Neural crest cell (in vitro differentiated cells): ENCODE measurements around the gene CSF3. TPM values are rescaled to one million over a fixed set of nuclear protein-coding genes. Genes with fewer than 3 reads are reported as not detected.

Experiments used
- DNase-seq: peaks from one replicate; pipeline ENCODE4 v3.0.0; 2021; ENCODE audit warnings: low read depth, mixed read lengths, low spot score
- H3K27ac Mint-ChIP-seq: one replicate; pipeline ENCODE4 v1.8.0; 2021; ENCODE audit warnings: mild to moderate bottlenecking, mixed read lengths; ENCODE audit not compliant: unreplicated experiment
- H3K27me3 Mint-ChIP-seq: 2 replicates; pipeline ENCODE4 v1.8.0; 2021; ENCODE audit warnings: low read depth, mild to moderate bottlenecking, mixed read lengths
- H3K36me3 Mint-ChIP-seq: 2 replicates; pipeline ENCODE4 v1.8.0; 2021; ENCODE audit warnings: low read depth, mild to moderate bottlenecking, mixed read lengths
- H3K4me1 Mint-ChIP-seq: 2 replicates; pipeline ENCODE4 v1.8.0; 2021; ENCODE audit warnings: mixed read lengths
- H3K4me3 Mint-ChIP-seq: one replicate; pipeline ENCODE4 v1.8.0; 2021; ENCODE audit warnings: mild to moderate bottlenecking, mixed read lengths
- H3K9me3 Mint-ChIP-seq: 2 replicates; pipeline ENCODE4 v1.8.0; 2021; ENCODE audit warnings: mixed read lengths
- total RNA-seq: library from RNA; stranded (reverse); gene quantifications from 2 replicates; pipeline ENCODE4 v1.2.1, GENCODE V29; 2021
- TF ChIP-seq, protein P1 (sequence below): fragments of 200-600 bp; sonication (generic); conservative IDR thresholded peaks from 2 replicates; pipeline ENCODE4 v1.5.0; 2021; ENCODE audit warnings: antibody characterized with exemption, mild to moderate bottlenecking

Gene CSF3
- total RNA-seq, 1 donor from 2014 or later = not detected

DNA sequence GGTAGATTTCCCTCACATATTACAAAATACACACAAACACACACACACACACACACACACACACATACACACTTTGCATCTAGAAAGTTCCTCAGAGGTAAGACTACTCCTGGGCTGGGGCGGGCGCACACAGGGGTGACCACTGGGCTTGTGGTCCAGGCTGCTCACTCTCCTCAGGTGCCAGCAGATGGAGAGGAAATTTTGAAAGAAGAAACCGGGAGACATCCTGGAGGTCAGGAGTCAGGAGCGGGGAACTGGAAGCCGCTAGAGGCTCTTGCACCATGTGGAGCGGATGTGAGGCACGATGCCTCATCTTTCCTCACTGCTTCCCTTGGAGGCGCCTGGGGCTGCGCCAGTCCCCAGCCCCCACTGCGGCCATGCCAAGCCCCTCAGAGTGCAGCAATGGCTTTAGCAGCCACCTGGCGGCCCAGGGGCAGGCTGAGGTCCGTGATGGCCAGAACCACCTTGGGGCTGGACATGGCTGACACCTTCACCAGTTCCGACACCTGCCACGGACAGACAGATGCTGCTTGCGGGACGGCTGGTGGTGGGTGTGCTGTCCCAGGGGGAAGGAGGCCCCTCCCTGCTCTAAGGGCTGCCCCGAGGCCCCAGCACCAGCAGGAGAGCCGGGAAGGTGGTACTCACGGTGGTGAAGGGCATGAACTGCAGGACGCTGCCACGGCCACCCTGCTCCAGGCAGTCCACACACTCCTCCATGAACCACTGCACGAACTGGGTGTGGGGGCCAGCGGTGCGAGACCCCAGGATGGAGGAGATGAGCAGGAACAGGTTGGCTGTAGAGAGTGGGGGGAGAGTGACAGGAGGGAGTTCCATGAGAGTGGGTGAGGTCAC is 4.1 kb downstream of the CSF3 start:
- TF ChIP-seq, protein P1, sequence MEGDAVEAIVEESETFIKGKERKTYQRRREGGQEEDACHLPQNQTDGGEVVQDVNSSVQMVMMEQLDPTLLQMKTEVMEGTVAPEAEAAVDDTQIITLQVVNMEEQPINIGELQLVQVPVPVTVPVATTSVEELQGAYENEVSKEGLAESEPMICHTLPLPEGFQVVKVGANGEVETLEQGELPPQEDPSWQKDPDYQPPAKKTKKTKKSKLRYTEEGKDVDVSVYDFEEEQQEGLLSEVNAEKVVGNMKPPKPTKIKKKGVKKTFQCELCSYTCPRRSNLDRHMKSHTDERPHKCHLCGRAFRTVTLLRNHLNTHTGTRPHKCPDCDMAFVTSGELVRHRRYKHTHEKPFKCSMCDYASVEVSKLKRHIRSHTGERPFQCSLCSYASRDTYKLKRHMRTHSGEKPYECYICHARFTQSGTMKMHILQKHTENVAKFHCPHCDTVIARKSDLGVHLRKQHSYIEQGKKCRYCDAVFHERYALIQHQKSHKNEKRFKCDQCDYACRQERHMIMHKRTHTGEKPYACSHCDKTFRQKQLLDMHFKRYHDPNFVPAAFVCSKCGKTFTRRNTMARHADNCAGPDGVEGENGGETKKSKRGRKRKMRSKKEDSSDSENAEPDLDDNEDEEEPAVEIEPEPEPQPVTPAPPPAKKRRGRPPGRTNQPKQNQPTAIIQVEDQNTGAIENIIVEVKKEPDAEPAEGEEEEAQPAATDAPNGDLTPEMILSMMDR = no peak
- Mint-ChIP-seq H3K36me3 (peaks cover 2% of the 10 kb centered on the region), H3K4me3 (no peak overlapping the region), H3K4me1 (peaks cover 6% of the 10 kb centered on the region), H3K9me3 (no peaks in the 10 kb centered on the region), H3K27me3 (no peaks in the 10 kb centered on the region), H3K27ac (no peak overlapping the region)
- DNase-seq = no peak

DNA sequence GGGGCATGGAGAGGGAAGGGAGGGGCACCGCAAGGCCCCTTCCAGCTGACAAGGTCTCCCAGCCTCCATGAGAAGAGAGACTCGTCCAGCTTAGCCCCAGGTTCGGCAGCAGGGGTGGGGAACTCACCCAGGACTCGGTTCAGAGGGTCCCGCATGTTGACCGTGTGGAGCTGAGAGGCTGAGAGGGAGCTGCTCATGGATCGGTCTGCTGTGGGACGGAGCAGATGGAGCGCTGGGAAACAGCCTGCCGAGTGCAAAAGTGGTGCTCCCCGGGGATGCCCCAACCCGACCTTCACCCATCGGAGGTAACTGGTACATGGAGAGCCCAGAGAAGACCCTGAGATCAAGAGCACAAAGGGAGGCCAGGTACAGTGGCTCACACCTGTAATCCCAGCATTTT is 4.9 kb downstream of the CSF3 start:
- TF ChIP-seq, protein P1 = no peak
- H3K4me3 Mint-ChIP-seq = no peak overlapping the region
- no peaks in the 10 kb centered on the region for H3K27me3 Mint-ChIP-seq
- no peak for DNase-seq
- no peaks in the 10 kb centered on the region for H3K9me3 Mint-ChIP-seq
- no peak overlapping the region for H3K27ac Mint-ChIP-seq
- H3K36me3 Mint-ChIP-seq = peaks cover 2% of the 10 kb centered on the region
- peaks cover 6% of the 10 kb centered on the region for H3K4me1 Mint-ChIP-seq

DNA sequence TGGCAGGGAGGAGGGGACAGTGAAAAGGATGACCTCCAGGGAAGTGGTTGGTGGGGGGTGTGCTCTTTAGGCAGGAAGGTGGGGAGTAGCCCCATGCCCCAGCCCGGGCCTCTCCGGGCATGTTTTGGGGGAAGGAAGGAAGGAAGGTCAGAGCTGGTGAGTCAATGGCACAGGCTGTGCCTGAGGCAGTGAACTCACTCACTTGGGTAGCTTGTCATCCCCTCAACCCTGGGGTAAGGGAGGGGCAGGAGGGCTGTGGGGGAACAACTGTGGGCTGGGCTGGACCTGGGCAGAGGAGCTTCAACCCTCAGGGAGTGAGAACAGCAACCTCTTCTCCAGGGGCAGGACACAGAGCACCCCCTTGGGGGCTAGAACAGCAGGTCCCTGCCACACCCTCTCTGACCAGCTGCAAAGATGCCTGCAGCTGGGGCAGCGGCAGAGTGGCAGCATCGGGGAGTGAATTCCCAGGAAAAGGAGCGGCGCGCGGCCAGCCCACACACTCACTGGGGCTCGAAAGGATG is 6.3 kb downstream of the CSF3 start:
- Mint-ChIP-seq H3K27ac (peak overlapping the region; percentile 78), H3K4me3 (no peak overlapping the region), H3K4me1 (peaks cover 6% of the 10 kb centered on the region), H3K36me3 (peaks cover 10% of the 10 kb centered on the region), H3K9me3 (no peaks in the 10 kb centered on the region), H3K27me3 (no peaks in the 10 kb centered on the region)
- TF ChIP-seq, protein P1 = no peak
- DNase-seq = no peak

DNA sequence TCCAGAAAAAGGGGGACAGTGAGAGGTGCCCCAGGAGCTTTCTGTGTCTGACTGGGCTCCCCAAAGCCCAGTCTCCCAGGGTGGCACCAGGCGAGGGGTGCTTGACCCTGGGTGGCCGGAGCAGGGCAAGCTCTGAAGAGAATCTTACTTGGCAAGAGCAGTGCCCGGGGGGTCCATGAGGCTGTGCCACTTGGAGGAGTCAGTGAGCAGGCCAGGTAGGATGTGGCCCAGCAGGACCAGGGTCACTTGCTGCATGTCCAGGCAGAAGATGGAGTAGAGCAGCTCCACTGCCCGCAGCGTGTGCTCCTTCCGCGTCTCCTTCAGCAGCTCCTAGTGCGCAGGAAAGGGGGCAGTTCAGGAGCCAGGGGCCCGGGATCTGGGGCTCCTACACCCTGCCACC is 7.3 kb downstream of the CSF3 start:
- peaks cover 6% of the 10 kb centered on the region for H3K4me1 Mint-ChIP-seq
- peaks cover 10% of the 10 kb centered on the region for H3K36me3 Mint-ChIP-seq
- no peak overlapping the region for H3K27ac Mint-ChIP-seq
- no peak overlapping the region for H3K4me3 Mint-ChIP-seq
- TF ChIP-seq, protein P1 = no peak
- H3K9me3 Mint-ChIP-seq = no peaks in the 10 kb centered on the region
- no peak for DNase-seq
- no peaks in the 10 kb centered on the region for H3K27me3 Mint-ChIP-seq

- TF ChIP-seq, protein P1 = no peak
- H3K36me3 Mint-ChIP-seq = peaks cover 10% of the 10 kb centered on the region
- no peak for DNase-seq
Observed at GRCh38 chr17:40022961-40023541, 7.8 kb downstream of the CSF3 start.

More at GRCh38 chr17:40022961-40023541, 7.8 kb downstream of the CSF3 start:
- Mint-ChIP-seq H3K27me3 (no peaks in the 10 kb centered on the region), H3K27ac (no peak overlapping the region), H3K4me1 (peaks cover 6% of the 10 kb centered on the region), H3K4me3 (no peak overlapping the region), H3K9me3 (no peaks in the 10 kb centered on the region)
